Uterus (tissue), 2 donors: ENCODE results near the gene TCHHL1.

Source experiments
- POLR2A ChIP-seq, 2 donors: fragments of 450-650 bp; IDR thresholded peaks; one replicate each; pipeline ENCODE4 v1.6.1; 2016; ENCODE audit warnings: antibody characterized with exemption in 2 of 2, mild to moderate bottlenecking in 1 of 2, moderate library complexity in 1 of 2
- TF ChIP-seq, protein P1 (sequence below), 4 experiments: fragments of 200-600 bp in 2 of 4; fragments of 450-650 bp in 2 of 4; sonication (generic) in 2 of 4; IDR thresholded peaks; one replicate each; pipeline ENCODE4 v1.5.1; 2016 to 2019; ENCODE audit warnings: antibody characterized with exemption in 4 of 4, mild to moderate bottlenecking in 2 of 4, moderate library complexity in 1 of 4

DNA sequence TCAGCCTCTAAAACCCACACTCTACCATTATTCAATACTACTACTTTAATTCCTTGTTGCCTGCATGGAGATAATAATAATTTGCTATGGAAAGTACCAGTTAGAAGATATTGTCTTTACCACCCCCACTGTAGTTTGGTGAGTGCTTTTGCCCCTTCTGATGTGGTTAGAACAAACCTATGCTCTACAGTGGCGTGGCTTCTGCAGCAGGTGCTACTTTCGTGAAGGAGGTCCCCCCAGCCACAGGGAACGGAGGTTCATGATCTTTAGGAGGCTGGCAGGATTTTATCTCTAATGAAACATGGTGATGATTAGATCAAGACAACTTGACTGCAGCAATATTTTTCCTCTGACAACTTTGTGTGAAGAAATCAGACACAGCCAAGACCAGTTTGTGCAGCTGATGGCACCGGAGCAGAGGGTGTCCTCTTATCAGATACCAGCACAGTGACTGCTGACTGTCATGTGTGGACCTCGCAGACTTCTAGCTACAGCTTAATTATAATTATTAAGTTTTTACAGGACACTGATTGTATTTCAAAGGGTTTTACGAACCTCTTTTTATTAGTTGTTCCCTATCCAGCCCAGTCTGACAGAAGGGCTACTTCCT is 37.1 kb upstream of the TCHHL1 start:
- TF ChIP-seq, protein P1, sequence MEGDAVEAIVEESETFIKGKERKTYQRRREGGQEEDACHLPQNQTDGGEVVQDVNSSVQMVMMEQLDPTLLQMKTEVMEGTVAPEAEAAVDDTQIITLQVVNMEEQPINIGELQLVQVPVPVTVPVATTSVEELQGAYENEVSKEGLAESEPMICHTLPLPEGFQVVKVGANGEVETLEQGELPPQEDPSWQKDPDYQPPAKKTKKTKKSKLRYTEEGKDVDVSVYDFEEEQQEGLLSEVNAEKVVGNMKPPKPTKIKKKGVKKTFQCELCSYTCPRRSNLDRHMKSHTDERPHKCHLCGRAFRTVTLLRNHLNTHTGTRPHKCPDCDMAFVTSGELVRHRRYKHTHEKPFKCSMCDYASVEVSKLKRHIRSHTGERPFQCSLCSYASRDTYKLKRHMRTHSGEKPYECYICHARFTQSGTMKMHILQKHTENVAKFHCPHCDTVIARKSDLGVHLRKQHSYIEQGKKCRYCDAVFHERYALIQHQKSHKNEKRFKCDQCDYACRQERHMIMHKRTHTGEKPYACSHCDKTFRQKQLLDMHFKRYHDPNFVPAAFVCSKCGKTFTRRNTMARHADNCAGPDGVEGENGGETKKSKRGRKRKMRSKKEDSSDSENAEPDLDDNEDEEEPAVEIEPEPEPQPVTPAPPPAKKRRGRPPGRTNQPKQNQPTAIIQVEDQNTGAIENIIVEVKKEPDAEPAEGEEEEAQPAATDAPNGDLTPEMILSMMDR (IDR thresholded peaks at IDR 0.05) = no peak
- TF ChIP-seq POLR2A (IDR thresholded peaks at IDR 0.05) = no peak
